ENCODE data around the gene PJA1. TPM values are rescaled to one million over a fixed set of nuclear protein-coding genes. Genes with fewer than 3 reads are reported as not detected.

Gene PJA1
- total RNA-seq, 4 donors from 2014 or later, result 2.5 to 9.6 (median 7.6) TPM

- ATAC-seq (peak in 1 of 2 donors; percentile 47), DNase-seq (peak in 1 of 2 donors; percentile 17)
- in situ Hi-C loops (cut with MboI; ENCODE audit: low sequenced_read_pairs in 4 of 4) (no loop called here), intact Hi-C loops (cut with DNase I; ENCODE audit: low total_unique reads) (no loop called here)
- Histone ChIP-seq H3K4me1 (no peaks in the 10 kb centered on the region), H3K36me3 (no peaks in the 10 kb centered on the region), H3K4me3 (no peak overlapping the region), H3K27me3 (no peaks in the 10 kb centered on the region), H3K9me3 (no peaks in the 10 kb centered on the region), H3K27ac (no peak overlapping the region)
- TF ChIP-seq CTCF (IDR thresholded peaks at IDR 0.05 in 4 of 5, conservative IDR thresholded peaks at IDR 0.05 in 1 of 5) (peak in 2 of 5 experiments; percentile 32 to 52), POLR2A (IDR thresholded peaks at IDR 0.05) (no peak)
Measured at GRCh38 chrX:69158166-69158980, 6.9 kb downstream of the PJA1 start.

GRCh38 chrX:69156638-69157037 lies 8.6 kb downstream of the PJA1 start:
- Histone ChIP-seq H3K27ac (no peak overlapping the region), H3K4me3 (no peak overlapping the region), H3K27me3 (no peaks in the 10 kb centered on the region), H3K36me3 (no peaks in the 10 kb centered on the region), H3K4me1 (no peaks in the 10 kb centered on the region), H3K9me3 (no peaks in the 10 kb centered on the region)
- DNase-seq (no peak), ATAC-seq (no peak)
- intact Hi-C loops (cut with DNase I; ENCODE audit: low total_unique reads) (no loop called here), in situ Hi-C loops (cut with MboI; ENCODE audit: low sequenced_read_pairs in 4 of 4) (no loop called here)
- TF ChIP-seq POLR2A (IDR thresholded peaks at IDR 0.05) (no peak), CTCF (IDR thresholded peaks at IDR 0.05 in 4 of 5, conservative IDR thresholded peaks at IDR 0.05 in 1 of 5) (no peak)

GRCh38 chrX:69155786-69156520 lies 9.3 kb downstream of the PJA1 start:
- Histone ChIP-seq H3K27me3 (no peaks in the 10 kb centered on the region), H3K4me3 (no peak overlapping the region), H3K4me1 (no peaks in the 10 kb centered on the region), H3K9me3 (no peaks in the 10 kb centered on the region), H3K27ac (no peak overlapping the region), H3K36me3 (no peaks in the 10 kb centered on the region)
- TF ChIP-seq CTCF (IDR thresholded peaks at IDR 0.05 in 4 of 5, conservative IDR thresholded peaks at IDR 0.05 in 1 of 5), result no peak
- TF ChIP-seq POLR2A (IDR thresholded peaks at IDR 0.05), result no peak
- ATAC-seq (no peak), DNase-seq (no peak)
- in situ Hi-C loops (cut with MboI; ENCODE audit: low sequenced_read_pairs in 4 of 4) (no loop called here), intact Hi-C loops (cut with DNase I; ENCODE audit: low total_unique reads) (no loop called here)

GRCh38 chrX:69154051-69154450 lies 11.2 kb downstream of the PJA1 start:
- H3K36me3 ChIP-seq, result no peaks in the 10 kb centered on the region
- no peaks in the 10 kb centered on the region for H3K27me3 ChIP-seq
- ATAC-seq, result no peak
- no peaks in the 10 kb centered on the region for H3K4me1 ChIP-seq
- no peaks in the 10 kb centered on the region for H3K9me3 ChIP-seq
- no peak for DNase-seq
- in situ Hi-C loops (cut with MboI; ENCODE audit: low sequenced_read_pairs in 4 of 4) (no loop called here), intact Hi-C loops (cut with DNase I; ENCODE audit: low total_unique reads) (no loop called here)
- H3K27ac ChIP-seq, result no peak overlapping the region
- H3K4me3 ChIP-seq, result no peak overlapping the region
- TF ChIP-seq POLR2A (IDR thresholded peaks at IDR 0.05) (no peak), CTCF (IDR thresholded peaks at IDR 0.05 in 4 of 5, conservative IDR thresholded peaks at IDR 0.05 in 1 of 5) (no peak)

Data from gastrocnemius medialis (tissue), 4 donors.